Effector memory CD4-positive, alpha-beta T cell (primary cell): Measurements from ENCODE around the gene DDIT4.
A peak's percentile ranks its signal among the peaks of the same experiment; 100 is the strongest.

Source experiments
- DNase-seq, 3 donors: peaks; one replicate each; pipeline ENCODE4 v3.0.0-alpha.2; 2020
- H3K27ac ChIP-seq: 2 replicates; pipeline ENCODE4 v1.7.0; 2013; ENCODE audit warnings: mild to moderate bottlenecking, low read length, moderate library complexity; ENCODE audit not compliant: insufficient read depth, poor library complexity, severe bottlenecking
- H3K27me3 ChIP-seq: replicated peaks from 2 replicates; pipeline ENCODE4 v1.7.0; 2013; ENCODE audit warnings: mild to moderate bottlenecking, low read length; ENCODE audit not compliant: insufficient read depth, control insufficient read depth, poor library complexity, severe bottlenecking
- H3K36me3 ChIP-seq: 2 replicates; pipeline ENCODE4 v1.7.0; 2013; ENCODE audit warnings: mild to moderate bottlenecking, low read length, moderate library complexity; ENCODE audit not compliant: control insufficient read depth, insufficient read depth
- H3K4me1 ChIP-seq: 2 replicates; pipeline ENCODE4 v1.7.0; 2013; ENCODE audit warnings: low read length, mild to moderate bottlenecking; ENCODE audit not compliant: control insufficient read depth, insufficient read depth, poor library complexity, severe bottlenecking
- H3K4me3 ChIP-seq: 2 replicates; pipeline ENCODE4 v1.7.0; 2013; ENCODE audit warnings: low read length, low read depth, mild to moderate bottlenecking; ENCODE audit not compliant: insufficient read depth, poor library complexity, severe bottlenecking
- H3K9me3 ChIP-seq: 2 replicates; pipeline ENCODE4 v1.7.0; 2013; ENCODE audit warnings: mild to moderate bottlenecking, low read length, moderate library complexity; ENCODE audit not compliant: control insufficient read depth

The DDIT4 gene

DNA sequence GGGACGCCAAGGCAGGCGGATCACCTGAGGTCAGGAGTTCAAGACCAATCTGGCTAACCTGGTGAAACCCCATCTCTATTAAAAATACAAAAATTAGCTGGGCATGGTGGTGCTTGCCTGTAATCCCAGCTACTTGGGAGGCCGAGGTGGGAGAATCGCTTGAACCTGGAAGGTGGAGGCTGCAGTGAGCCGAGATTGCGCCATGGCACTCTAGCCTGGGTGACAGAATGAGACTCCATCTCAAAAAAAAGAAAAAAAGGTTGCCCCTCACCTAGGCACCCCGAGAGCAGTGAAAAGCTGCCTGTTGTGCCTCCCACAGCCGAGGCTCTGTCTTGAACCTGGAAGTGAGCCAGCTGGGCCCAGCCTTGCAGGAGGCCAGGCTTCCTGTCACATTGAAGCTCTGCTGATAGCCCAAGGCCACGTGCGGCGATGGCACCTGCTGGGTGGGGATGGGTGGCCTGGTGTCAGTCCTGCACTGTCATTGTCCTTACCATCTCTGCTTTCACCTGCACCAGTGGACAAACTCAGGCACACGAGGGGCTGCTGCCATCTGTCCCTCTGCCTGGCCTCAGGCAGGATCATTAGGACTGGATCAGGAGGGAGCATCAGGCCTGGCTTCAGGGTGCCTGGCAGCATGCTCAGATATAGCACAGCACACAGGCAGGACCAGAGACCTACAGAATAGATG is 43.2 kb downstream of the DDIT4 start:
- Histone ChIP-seq H3K4me1 (peaks cover 66% of the 10 kb centered on the region), H3K9me3 (no peaks in the 10 kb centered on the region), H3K36me3 (no peaks in the 10 kb centered on the region), H3K27me3 (no peaks in the 10 kb centered on the region), H3K27ac (peak overlapping the region; percentile 20), H3K4me3 (no peak overlapping the region)
- DNase-seq = peak in 1 of 3 donors; percentile 44

DNA sequence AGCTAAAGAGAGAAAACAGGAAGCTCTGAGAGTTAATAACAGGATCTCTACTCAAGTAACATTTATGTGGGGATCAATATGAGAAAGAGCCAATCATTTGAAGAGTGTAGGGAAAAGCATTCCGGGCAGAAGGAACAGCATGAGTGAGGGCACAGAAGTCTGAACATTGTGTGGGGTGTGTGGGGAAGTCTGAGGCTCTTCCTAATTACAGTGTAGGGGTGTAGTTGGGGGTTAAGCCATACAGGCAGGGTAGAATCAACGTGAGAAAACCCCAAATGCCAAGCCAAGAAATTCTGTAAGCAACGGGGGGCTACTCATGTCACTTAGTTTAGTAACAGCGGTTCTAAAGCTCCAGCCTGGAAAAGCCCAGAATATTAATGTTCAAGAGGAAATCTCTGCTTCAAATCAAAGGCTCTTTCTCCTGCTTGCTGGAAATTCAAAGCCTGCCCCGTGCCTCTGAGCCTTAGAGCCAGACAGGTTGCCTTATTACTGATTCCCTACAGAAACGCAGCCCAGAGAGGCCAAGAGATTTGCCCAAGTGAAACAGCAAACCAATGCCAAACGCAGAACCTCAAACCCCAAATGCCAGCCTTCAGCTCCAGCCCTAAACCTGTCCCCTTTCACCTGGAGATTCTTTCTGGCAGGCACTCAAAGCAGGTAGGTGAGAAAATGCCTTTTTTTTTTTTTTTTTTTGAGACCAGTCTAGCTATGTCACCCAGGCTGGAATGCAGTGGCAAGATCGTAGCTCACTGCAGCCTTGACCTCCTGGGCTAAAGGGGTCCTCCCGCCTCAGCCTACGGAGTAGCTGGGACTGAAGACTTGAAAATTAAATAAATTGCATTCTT is 44.9 kb downstream of the DDIT4 start:
- Histone ChIP-seq H3K27ac (peak overlapping the region; percentile 88), H3K4me3 (peak overlapping the region; percentile 37), H3K4me1 (peaks cover 80% of the 10 kb centered on the region), H3K9me3 (no peaks in the 10 kb centered on the region), H3K27me3 (no peaks in the 10 kb centered on the region), H3K36me3 (no peaks in the 10 kb centered on the region)
- no peak for DNase-seq

DNA sequence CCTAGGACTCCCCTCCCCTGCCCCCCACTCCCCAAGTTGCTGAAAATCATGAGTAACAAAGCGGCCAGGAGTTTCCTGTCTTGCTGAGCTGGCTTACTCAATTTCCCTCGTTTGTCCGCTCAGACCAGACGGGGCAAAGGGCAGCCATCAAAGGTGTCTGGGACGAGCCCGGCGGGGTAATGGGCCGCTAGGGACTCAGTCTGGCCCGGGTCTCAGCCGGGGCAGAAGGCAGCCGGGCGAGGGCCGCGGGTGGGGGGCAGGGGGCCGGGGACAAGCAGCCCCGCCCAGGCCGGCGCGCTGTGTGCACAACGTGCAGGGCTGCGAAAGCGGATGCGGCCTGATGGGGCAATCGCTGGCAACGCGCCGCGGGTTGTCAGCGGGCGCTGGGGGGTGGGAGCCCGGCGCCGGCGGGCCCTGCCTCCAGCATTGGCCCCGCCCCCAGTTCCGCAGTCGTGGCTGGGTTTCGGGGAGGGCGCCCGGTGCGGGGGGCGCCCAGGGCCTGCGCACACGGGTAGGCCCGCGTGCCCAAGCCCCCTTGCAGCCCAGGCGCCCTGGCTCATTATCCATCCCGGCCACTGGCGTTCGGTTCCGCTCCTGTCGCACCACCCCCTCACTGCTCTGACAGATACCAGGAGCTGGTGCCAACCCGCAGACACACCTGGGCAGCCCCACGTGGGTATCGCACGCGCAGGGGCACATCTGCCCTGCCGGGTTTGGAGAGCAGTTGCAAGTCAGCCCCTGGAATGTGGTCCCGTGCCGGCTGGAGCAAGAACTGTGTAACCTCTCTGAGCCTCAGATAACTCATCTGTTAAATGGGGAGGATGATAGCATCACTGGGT is 45.9 kb downstream of the DDIT4 start:
- Histone ChIP-seq H3K4me3 (peak overlapping the region; percentile 37), H3K9me3 (no peaks in the 10 kb centered on the region), H3K4me1 (peaks cover 85% of the 10 kb centered on the region), H3K27ac (peak overlapping the region; percentile 88), H3K36me3 (no peaks in the 10 kb centered on the region), H3K27me3 (no peaks in the 10 kb centered on the region)
- DNase-seq = peak; percentile 75 to 76 (median 75)

DNA sequence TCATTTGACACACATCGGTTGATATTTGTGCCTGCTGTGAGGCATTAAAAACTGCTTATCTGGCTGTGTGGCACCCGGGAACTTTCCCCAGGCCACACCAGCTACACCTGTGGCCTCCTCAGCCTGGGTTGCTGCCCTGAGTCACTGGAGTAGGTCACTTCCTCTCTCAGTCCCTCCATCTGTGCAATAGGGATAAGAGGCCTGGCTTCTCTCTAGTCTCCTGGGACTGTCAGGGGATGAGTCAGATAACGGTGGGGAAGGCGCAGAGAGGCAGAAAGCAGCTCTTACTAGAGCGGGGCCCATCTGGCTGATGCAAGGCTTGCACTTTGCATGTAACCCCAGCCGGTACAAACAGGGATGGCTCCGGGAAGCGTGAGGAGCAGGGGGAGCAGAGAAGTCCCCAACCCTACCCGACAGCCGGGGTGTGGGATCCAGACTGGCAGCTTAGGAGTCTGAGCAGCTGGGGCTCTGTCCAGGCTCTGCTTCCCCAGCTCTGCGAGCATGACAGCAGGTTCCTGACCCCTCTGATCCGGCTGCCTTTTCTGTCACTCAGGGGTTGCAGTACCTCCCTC is 47.0 kb downstream of the DDIT4 start:
- DNase-seq = peak; percentile 40 to 67 (median 65)
- H3K4me3 ChIP-seq = no peak overlapping the region
- H3K4me1 ChIP-seq = peaks cover 76% of the 10 kb centered on the region

DNA sequence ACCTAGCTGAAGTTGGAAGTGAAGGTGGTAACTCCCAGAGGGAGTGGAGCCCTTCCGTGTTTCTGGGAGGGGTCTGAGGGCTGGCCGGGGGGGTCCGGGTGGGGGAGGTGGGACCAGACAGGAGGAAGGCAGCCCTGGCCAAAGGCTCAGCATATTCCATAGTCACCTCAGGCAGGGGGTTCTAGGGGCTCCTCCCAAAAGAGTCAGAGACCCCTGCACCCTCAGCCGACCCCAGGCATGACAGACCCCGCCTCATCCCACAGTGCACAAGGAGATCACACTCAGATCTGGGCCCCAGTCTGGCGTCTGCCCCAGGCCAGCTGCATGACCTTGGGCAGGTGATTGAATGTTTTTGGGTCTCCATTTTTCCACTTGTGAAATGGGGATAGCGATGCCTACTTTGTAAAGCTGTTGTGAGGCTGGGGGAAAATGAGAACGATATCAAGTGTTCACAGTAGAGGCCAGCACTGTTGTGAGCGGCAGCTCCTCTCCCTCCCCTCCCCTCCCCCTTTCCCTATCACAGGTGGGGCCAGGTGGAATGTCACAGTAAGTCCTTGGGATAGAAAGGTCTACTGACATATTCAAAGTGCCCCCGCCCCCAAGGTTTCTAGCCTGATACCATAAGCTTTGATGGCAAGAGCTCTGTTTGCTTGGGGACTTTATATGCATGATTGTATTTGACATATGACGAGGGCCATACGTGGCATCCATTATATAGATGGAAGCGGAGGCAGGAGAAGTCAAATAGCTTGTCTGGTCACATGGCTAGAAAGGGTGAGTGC is 47.7 kb downstream of the DDIT4 start:
- no peak for DNase-seq
- Histone ChIP-seq H3K36me3 (no peaks in the 10 kb centered on the region), H3K4me3 (no peak overlapping the region), H3K9me3 (no peaks in the 10 kb centered on the region), H3K27ac (peak overlapping the region; percentile 88), H3K27me3 (no peaks in the 10 kb centered on the region), H3K4me1 (peaks cover 69% of the 10 kb centered on the region)

More for the DNA sequence above, 47.0 kb downstream of the DDIT4 start:
- peak overlapping the region; percentile 88 for H3K27ac ChIP-seq
- H3K27me3 ChIP-seq = no peaks in the 10 kb centered on the region
- no peaks in the 10 kb centered on the region for H3K9me3 ChIP-seq
- no peaks in the 10 kb centered on the region for H3K36me3 ChIP-seq

DNA sequence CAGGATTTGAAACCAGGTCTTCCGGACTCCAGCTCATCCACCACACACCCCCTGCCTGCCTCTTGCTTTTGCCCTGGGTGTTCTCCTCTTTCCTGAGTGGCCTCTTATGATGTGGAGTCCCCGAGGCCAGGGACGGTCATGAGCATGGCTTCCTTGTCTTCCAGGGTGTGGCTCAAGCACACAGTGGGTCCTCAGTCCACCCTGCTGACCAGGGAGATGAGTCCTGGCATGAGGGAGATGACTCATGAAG is 48.2 kb downstream of the DDIT4 start:
- Histone ChIP-seq H3K36me3 (no peaks in the 10 kb centered on the region), H3K27me3 (no peaks in the 10 kb centered on the region), H3K4me1 (peaks cover 64% of the 10 kb centered on the region), H3K9me3 (no peaks in the 10 kb centered on the region), H3K27ac (peak overlapping the region; percentile 88), H3K4me3 (no peak overlapping the region)
- DNase-seq = no peak

DNA sequence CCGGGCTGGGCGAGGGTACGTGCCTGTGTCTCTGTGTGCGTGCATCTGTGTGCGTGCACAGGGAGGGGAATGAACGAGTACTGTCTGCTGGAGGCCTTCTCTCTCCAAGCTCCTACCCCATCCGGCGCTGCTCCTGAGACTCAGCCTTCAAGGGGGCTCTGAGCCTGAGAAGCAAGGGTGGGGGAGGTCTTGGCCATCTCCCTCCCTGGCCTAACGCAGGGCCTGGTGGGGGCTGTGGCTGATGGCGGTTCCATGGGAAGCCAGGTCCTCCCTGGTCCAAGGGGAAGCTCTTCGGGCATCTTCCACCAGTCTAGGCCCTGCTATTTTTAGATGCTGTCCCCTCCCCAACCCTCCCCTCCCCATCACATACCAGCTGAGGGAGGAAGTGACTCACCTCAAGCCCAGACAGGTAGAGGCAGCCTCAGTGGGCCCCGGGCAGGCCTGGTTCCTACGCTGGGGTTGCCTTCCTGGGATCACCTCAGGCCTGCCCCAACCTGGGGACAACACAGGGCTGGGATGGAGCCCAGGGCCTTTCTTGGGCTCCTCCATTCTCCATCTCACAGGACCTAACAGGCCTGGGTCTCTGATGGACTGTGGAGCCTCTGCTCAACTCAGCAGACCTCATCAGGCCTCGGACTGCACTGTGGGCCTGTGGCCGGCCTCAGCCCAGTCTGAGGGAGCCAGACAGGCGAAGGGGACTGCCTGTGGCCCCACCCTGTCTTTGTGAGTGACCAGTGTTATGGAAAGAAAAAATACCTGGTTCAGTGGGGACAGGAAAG is 48.7 kb downstream of the DDIT4 start:
- Histone ChIP-seq H3K4me3 (no peak overlapping the region), H3K9me3 (no peaks in the 10 kb centered on the region), H3K36me3 (no peaks in the 10 kb centered on the region), H3K4me1 (peaks cover 61% of the 10 kb centered on the region), H3K27ac (peak overlapping the region; percentile 88), H3K27me3 (no peaks in the 10 kb centered on the region)
- peak; percentile 48 to 62 (median 50) for DNase-seq

DNA sequence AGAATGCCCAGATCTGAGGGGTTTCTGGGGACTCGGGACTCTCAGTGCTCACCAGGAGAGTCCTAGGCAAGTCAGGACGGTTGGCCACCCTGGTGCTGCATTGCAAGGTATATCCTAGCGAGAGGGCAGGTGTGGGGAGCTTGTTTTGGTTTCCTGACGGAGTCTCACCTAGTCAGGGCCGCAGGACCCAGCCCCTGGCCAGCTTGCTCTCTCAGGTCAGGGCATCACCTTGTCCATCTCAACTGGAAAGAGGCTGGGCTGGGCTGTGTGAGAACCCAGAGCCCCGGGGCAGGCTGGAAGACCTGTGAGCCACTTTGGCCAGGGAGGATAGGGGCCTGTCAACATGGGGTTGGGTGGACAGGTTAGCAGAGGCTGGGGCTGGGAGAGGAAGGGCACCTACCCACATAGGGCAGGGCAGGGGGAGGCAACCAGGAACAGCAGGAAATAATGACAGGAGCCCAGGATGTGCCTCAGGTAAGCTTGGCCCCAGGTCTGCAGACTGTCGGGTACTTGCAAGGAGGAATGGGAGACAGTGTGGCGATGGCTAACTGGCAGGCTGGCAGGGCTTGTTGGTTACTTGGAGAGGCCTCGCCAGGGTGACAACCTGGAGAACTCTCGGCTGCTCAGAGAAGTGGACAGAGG is 49.5 kb downstream of the DDIT4 start:
- Histone ChIP-seq H3K9me3 (no peaks in the 10 kb centered on the region), H3K27me3 (no peaks in the 10 kb centered on the region), H3K4me3 (no peak overlapping the region), H3K4me1 (peaks cover 67% of the 10 kb centered on the region), H3K27ac (peak overlapping the region; percentile 88), H3K36me3 (no peaks in the 10 kb centered on the region)
- DNase-seq = no peak
